HG02642 (cell line): ENCODE measurements around the gene GPR176.

Experiments
- ATAC-seq: cut with Tn5 transposase; IDR thresholded peaks from one replicate; pipeline ENCODE4 v1.9.1; 2021; ENCODE audit warnings: mild to moderate bottlenecking; ENCODE audit not compliant: unreplicated experiment, poor library complexity

GPR176 gene

GRCh38 chr15:39788108-39788507 lies 132.0 kb downstream of the GPR176 start:
- ATAC-seq: no peak

DNA sequence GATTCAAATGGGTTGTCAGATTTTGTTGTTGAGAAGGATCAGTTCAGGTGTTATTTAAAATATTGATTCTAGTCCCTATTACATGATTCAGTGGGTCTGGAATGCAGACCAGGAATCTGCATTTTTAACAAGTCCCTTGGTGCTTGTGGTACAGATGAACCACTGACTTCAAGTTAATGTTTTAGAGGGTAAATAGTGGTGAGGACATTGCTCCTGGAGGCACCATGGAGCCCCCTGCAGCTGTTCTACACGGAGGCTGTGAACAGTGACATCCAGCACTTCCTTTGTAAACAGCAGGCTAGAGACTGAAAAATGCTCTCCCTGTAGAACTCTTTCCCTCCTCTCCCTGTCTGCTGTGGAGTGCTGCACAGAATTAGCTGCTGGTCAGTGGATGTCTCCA lies 132.6 kb downstream of the GPR176 start:
- no peak for ATAC-seq

- no peak for ATAC-seq
Measured at GRCh38 chr15:39786447-39787056, 133.5 kb downstream of the GPR176 start.

DNA sequence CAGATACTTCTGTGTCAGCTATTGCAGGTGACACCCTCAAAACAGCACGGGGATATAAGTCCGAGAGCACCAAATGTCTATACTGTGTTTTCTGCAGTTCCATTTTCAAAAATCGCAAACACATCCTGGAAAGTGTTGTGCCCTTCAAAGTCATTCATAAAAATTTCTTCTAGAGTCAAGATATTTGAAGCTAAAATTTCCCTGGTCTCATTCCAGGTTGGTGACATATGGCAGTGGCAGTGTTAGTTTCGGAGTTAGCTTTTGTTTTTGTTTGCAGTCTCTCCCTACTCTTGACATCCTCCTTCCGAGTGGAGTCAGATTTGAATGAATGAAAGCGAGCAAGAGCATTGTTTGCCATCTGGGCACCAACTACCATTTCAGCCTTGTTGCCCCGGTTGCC lies 134.2 kb downstream of the GPR176 start:
- ATAC-seq: no peak

- ATAC-seq: no peak
Measured at GRCh38 chr15:39785139-39785538, 134.9 kb downstream of the GPR176 start.

DNA sequence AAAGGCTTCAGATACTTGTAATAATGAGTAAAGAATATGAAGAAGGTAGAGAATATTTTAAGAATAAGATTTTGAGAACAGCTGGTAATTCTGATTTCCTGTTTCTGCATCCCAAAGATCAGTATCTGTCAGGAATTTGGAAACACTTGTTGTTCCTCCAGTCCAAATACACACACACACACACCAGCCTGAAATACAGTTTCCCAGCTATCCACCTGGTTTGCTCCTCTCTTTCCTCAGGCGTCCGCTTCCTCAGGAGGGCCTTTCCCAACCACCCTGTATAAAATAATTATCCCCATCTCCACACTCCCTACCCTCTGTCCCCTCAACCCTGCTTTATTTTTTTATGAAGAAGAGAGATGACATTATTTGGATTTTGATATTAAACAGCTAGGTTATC lies 135.4 kb downstream of the GPR176 start:
- ATAC-seq: no peak

GRCh38 chr15:39784125-39784524 lies 135.9 kb downstream of the GPR176 start:
- no peak for ATAC-seq

GRCh38 chr15:39783244-39783820 lies 136.7 kb downstream of the GPR176 start:
- no peak for ATAC-seq

DNA sequence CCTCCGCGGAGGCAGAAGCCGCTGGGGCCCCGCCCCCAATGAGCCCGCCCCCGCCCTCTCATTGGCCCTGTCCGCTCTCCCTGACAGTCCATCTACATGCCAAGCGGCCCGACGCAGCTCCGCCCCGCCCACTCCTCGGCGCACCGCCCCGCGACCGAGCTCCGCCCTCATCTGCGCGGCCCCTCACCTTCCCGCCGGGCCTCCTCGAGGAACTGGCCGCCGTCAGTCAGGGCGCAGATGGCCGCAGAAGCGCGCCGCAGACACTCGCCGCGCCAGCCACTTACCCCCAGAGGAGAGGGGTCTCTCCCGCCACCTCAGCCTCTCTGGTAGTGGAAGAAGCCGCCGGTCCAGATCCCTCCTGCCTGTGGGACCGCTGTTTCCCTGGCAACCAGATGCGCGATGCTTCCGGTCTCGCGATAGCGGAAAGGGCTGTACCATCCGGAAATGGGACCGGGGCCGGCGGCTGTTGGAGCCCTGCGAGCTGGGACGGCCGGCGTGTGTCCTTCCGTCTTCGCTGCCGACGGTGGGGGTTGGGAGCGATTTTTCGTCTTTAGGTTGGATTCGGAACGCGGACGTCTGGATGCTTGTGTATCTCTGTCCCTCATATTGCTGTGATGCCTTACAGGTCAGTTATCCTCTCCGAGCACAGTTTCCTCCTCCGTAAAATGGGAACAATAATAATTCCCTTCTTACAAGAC lies 137.5 kb downstream of the GPR176 start, which contains the start of gene FSIP1:
TSS of gene FSIP1 (minus strand) at position 401 of the 698 bp plus-strand sequence. CDS start 6,317 bp downstream, outside the sequence.
- peak; percentile 99 for ATAC-seq

DNA sequence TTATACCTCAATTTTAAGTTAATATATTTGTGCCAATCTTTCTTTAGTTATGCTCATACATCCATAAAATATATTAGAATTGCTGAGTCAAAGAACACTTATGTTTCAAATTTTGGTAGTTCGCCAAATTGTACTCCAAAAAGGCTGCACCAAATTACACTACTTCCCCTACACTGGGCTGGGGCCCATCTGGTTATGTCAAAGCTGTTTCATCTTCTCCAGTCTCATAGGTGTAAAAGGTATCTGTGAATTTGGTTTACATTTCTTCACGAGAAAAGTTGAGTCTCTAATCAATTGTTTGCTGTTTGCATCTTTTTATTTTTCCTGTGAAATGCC lies 138.1 kb downstream of the GPR176 start:
- ATAC-seq: no peak

- no peak for ATAC-seq
Measured at GRCh38 chr15:39781147-39781966, 138.7 kb downstream of the GPR176 start.

GRCh38 chr15:39778021-39778420 lies 142.0 kb downstream of the GPR176 start:
- ATAC-seq: no peak

- ATAC-seq: no peak
Measured at GRCh38 chr15:39777496-39777895, 142.6 kb downstream of the GPR176 start.

DNA sequence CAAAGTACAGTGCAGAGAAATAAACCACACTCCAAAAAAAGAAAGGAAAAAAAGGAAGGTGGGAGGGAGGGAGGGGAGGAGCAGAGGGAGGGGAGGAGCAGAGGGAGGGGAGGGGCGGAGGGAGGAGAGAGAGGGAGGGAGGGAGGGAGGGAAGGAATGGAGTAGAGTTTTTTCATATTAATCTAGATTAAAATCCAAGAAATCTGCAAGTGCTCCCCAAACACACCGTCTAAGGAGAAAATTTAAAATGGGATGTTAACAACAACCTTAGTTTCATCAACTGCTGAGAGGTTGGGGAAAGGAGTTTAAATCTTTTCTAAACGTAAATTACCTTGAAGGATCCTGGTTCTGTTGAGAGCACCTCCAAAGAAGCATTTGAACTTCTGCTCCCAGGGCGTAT lies 144.0 kb downstream of the GPR176 start:
- no peak for ATAC-seq

DNA sequence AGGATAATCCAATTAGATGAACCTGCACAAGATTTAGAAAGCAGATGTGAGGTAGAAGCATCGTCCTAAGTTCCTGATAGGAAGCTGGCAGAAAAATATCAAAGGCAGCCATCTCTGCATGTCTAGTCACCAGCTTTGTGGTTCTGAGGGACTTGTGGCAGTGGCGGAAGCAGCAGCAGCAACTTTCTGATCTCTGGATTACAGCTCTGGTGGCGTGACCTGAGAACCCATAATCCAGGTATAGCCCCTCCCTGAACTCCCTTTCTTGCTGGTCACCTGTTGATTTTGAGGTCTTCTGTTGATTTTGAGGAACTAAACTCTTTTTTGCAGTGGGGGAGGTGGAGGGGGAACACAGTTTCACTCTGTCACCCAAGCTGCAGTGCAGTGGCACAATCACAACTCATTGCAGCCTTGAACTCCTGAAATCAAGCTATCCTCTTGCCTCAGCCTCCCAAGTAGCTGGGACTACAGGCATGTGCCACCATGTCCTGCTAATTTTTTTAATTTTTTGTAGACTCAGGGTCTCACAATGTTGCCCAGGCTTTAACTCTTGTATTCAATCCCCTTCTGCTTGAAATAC lies 145.3 kb downstream of the GPR176 start:
- ATAC-seq: no peak

GRCh38 chr15:39770748-39771689 lies 149.0 kb downstream of the GPR176 start:
- ATAC-seq: no peak

GRCh38 chr15:39767921-39768320 lies 152.1 kb downstream of the GPR176 start:
- no peak for ATAC-seq

GRCh38 chr15:39761006-39761405 lies 159.1 kb downstream of the GPR176 start:
- no peak for ATAC-seq

- ATAC-seq: no peak
Measured at GRCh38 chr15:39756806-39757522, 163.1 kb downstream of the GPR176 start.
